Measurements from ENCODE around the gene PRR12. TPM values are rescaled to one million over a fixed set of nuclear protein-coding genes. Genes with fewer than 3 reads are reported as not detected.

PRR12 gene
- total and polyA plus RNA-seq, 3 donors from 2014 or later, result 15.7 to 33.1 (median 32.8) TPM

- H3K36me3 ChIP-seq (ENCODE audit: low read depth, missing control alignments), result no peaks in the 10 kb centered on the region
- DNase-seq, result no peak
- no peaks in the 10 kb centered on the region for H3K27me3 ChIP-seq
- peaks cover 33% of the 10 kb centered on the region for H3K4me1 ChIP-seq
- H3K4me3 ChIP-seq, result no peak overlapping the region
- 78 to 83% methylated on average over 30 of the region's 30 CpGs for WGBS, 2 donors
- H3K9me3 ChIP-seq, result no peaks in the 10 kb centered on the region
- peak overlapping the region in 1 of 2 donors; percentile 53 for H3K27ac ChIP-seq
- intact Hi-C loops (cut with DNase I; ENCODE audit: low total_unique reads), result no loop called here
- TF ChIP-seq CTCF (IDR thresholded peaks at IDR 0.05), result no peak
- TF ChIP-seq POLR2A (IDR thresholded peaks at IDR 0.05), result no peak
Observed at GRCh38 chr19:49636233-49636932, 45.4 kb downstream of the PRR12 start.

- peak; percentile 92 for DNase-seq
- H3K27ac ChIP-seq, result peak overlapping the region; percentile 82 to 99
- no peaks in the 10 kb centered on the region for H3K27me3 ChIP-seq
- no peak overlapping the region for H3K4me3 ChIP-seq
- intact Hi-C loops (cut with DNase I; ENCODE audit: low total_unique reads), result no loop called here
- 26 to 29% methylated on average over 17 to 19 of the region's 19 CpGs for WGBS, 2 donors
- TF ChIP-seq CTCF (IDR thresholded peaks at IDR 0.05), result no peak
- TF ChIP-seq POLR2A (IDR thresholded peaks at IDR 0.05), result no peak
- H3K36me3 ChIP-seq (ENCODE audit: low read depth, missing control alignments), result no peaks in the 10 kb centered on the region
- no peaks in the 10 kb centered on the region for H3K9me3 ChIP-seq
- peaks cover 40% of the 10 kb centered on the region for H3K4me1 ChIP-seq
Observed at GRCh38 chr19:49637821-49638738, 47.1 kb downstream of the PRR12 start.

GRCh38 chr19:49639401-49640112 is 48.6 kb downstream of the PRR12 start:
- 7 to 15% methylated on average over 8 to 24 of the region's 31 CpGs for WGBS, 2 donors
- intact Hi-C loops (cut with DNase I; ENCODE audit: low total_unique reads), result no loop called here
- DNase-seq, result no peak
- Histone ChIP-seq H3K4me3 (peak overlapping the region; percentile 70 to 84), H3K9me3 (no peaks in the 10 kb centered on the region), H3K27me3 (no peaks in the 10 kb centered on the region), H3K36me3 (ENCODE audit: low read depth, missing control alignments) (no peaks in the 10 kb centered on the region), H3K27ac (peak overlapping the region; percentile 98 to 99), H3K4me1 (peaks cover 48% of the 10 kb centered on the region)
- TF ChIP-seq POLR2A (IDR thresholded peaks at IDR 0.05) (no peak), CTCF (IDR thresholded peaks at IDR 0.05) (no peak)

- Histone ChIP-seq H3K36me3 (ENCODE audit: low read depth, missing control alignments) (no peaks in the 10 kb centered on the region), H3K4me1 (peaks cover 48% of the 10 kb centered on the region), H3K4me3 (peak within 1 kb of the TSS; percentile 82 to 84), H3K27me3 (no peaks in the 10 kb centered on the region), H3K27ac (peak within 1 kb of the TSS; percentile 98 to 99), H3K9me3 (no peaks in the 10 kb centered on the region)
- 0% methylated on average over 30 to 47 of the region's 51 CpGs for WGBS, 2 donors
- DNase-seq, result peak; percentile 100
- no peak for TF ChIP-seq CTCF (IDR thresholded peaks at IDR 0.05)
- TF ChIP-seq POLR2A (IDR thresholded peaks at IDR 0.05), result peak; percentile 49
- intact Hi-C loops (cut with DNase I; ENCODE audit: low total_unique reads), result no loop called here
Observed at GRCh38 chr19:49640113-49640898, 49.3 kb downstream of the PRR12 start, which contains the start of gene RRAS. RRAS (minus strand) TSS chr19:49640143; CDS start chr19:49640098, 45 bp downstream.
